Activated CD4-positive, alpha-beta memory T cell treated with anti-CD3 and anti-CD28 coated beads, Interleukin-2, amount 10 ng/mL, durations not matched to agents 7 days and 5 days (primary cell): ENCODE results near the gene PRR11. TPM values are rescaled to one million over a fixed set of nuclear protein-coding genes. Genes with fewer than 3 reads are reported as not detected.

Experiments used
- CTCF ChIA-PET: fragments of 350-600 bp; sonication (Branson Sonifier 250); formaldehyde crosslinking; loops from one replicate; lab custom pipeline; 2021; ENCODE audit warnings: antibody characterized with exemption, inconsistent platforms; lab: Charles Lee
- POLR2A ChIA-PET: fragments of 350-600 bp; sonication (Branson Sonifier 250); formaldehyde crosslinking; loops from one replicate; lab custom pipeline; 2021; ENCODE audit warnings: antibody characterized with exemption; lab: Charles Lee
- DNase-seq: peaks from one replicate; pipeline ENCODE4 v3.0.0-alpha.2; 2020
- H3K27ac Mint-ChIP-seq: one replicate; pipeline ENCODE4 v1.8.0; 2021; ENCODE audit warnings: mild to moderate bottlenecking, mixed read lengths
- H3K27me3 Mint-ChIP-seq: one replicate; pipeline ENCODE4 v1.8.0; 2021; ENCODE audit warnings: mixed read lengths
- H3K36me3 Mint-ChIP-seq: one replicate; pipeline ENCODE4 v1.8.0; 2021; ENCODE audit warnings: low read depth, mixed read lengths
- H3K4me1 Mint-ChIP-seq: one replicate; pipeline ENCODE4 v1.8.0; 2021; ENCODE audit warnings: mixed read lengths
- H3K4me3 Mint-ChIP-seq: one replicate; pipeline ENCODE4 v1.8.0; 2021; ENCODE audit warnings: mild to moderate bottlenecking, mixed read lengths
- H3K9me3 Mint-ChIP-seq: one replicate; pipeline ENCODE4 v1.8.0; 2021; ENCODE audit warnings: mixed read lengths
- total RNA-seq, 2 experiments: library from RNA; stranded (reverse); gene quantifications; one replicate each; pipeline ENCODE4 v1.2.3, GENCODE V29; 2021

The PRR11 gene
- 10 to 100 TPM; 68.2 to 70.6 TPM for total RNA-seq

DNA sequence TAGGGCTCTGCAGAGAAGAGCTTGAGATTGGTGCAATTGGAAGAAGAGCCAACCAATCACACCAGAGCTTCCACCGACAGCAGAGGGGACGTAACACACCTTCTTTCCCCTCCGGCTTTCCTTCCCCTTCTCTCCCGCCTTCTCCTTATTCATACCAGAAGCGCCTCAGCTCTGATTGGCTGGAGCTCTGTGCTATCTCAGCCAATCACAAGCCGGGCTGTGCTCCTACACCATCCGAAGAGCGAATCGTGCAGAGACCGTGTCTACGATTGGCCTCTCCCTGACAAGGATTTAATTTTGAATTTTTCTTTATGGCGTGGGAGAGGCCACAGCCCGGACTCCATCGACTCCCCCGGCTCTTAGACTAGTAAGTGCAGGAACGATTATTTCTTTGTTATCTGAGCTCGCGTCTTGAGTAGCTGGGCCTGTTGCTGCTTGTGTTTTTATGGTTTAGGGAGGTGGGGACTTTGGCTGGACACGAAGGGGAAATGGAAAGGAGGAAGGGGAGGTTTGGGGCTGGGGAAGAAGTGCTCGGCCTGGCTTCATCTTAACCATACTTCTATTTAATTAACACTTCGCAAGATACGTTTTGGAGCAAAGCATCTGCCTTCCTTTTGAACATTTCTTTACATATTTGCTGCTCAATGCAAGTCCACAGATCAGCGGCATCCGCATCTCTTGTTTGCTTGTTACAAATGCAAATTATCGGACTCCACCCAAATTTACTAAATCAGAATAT, at the start of gene PRR11:
TSS of gene PRR11 (plus strand) at position 308 of the 739 bp plus-strand sequence. CDS start 14,007 bp downstream, outside the sequence.
- H3K27ac Mint-ChIP-seq = no peak within 1 kb of the TSS
- H3K36me3 Mint-ChIP-seq = peaks cover 46% of the 10 kb centered on the region
- POLR2A ChIA-PET = interaction anchor here (0.5 to 11.5 kb wide), 31 partner anchors 8 to 1148 kb away, joined by 3 to 134 read pairs (median 4); partner anchors contain the start of genes CLTC, GDPD1, PTRH2 and RAD51C
- no peaks in the 10 kb centered on the region for H3K9me3 Mint-ChIP-seq
- CTCF ChIA-PET = interaction anchor here (1.0 to 1.5 kb wide), 5 partner anchors 8 to 65 kb away, joined by 4 to 8 read pairs (median 7); partner anchors contain the start of genes GDPD1, SMG8 and TRIM37
- DNase-seq = peak; percentile 96
- peaks cover 63% of the 10 kb centered on the region for H3K4me1 Mint-ChIP-seq
- H3K4me3 Mint-ChIP-seq = no peak within 1 kb of the TSS
- H3K27me3 Mint-ChIP-seq = no peaks in the 10 kb centered on the region

DNA sequence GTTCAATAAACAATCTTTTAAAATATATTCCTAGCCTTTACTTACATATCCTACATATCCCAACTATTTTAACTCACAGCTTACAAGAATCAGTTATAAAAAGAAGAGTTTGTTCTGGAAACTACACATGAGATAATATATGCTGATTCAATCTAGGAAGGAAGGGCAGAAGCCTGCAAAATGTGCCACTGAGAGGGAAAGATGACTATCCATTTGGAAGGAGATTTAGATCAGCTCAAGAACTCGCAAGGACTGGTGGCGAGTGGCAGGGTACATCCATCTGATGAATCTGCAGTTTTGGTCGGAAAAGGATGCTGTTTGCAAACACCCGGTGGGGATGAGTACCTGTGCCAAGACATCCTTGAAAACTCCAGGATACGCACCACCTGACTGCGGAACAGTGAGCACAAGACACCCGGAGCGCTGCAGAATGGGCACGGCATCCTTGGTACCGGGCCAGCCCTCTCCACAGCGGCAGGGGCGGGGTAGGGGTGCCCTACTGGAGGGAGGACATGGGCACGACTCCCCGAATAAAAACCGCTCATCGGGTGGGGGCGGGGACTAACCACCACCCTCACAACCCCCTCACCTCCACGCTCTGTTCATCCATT, 49.6 kb upstream of the PRR11 start:
- POLR2A ChIA-PET = interaction anchor here (0.7 to 6.5 kb wide), 18 partner anchors 10 to 768 kb away, joined by 3 to 134 read pairs (median 4); partner anchors contain the start of genes CLTC, PRR11, RAD51C and SKA2
- H3K4me1 Mint-ChIP-seq = peaks cover 61% of the 10 kb centered on the region
- peak overlapping the region; percentile 91 for H3K27ac Mint-ChIP-seq
- CTCF ChIA-PET = interaction anchor here (0.9 to 2.2 kb wide), 5 partner anchors 13 to 474 kb away, joined by 3 to 8 read pairs (median 6); partner anchors contain the start of genes PRR11 and SKA2
- no peaks in the 10 kb centered on the region for H3K9me3 Mint-ChIP-seq
- peak; percentile 77 for DNase-seq
- peak overlapping the region; percentile 98 for H3K4me3 Mint-ChIP-seq
- no peaks in the 10 kb centered on the region for H3K27me3 Mint-ChIP-seq
- peaks cover 44% of the 10 kb centered on the region for H3K36me3 Mint-ChIP-seq

- Mint-ChIP-seq H3K27ac (peak within 1 kb of the TSS; percentile 91), H3K4me1 (peaks cover 61% of the 10 kb centered on the region), H3K27me3 (no peaks in the 10 kb centered on the region), H3K4me3 (peak within 1 kb of the TSS; percentile 98), H3K9me3 (no peaks in the 10 kb centered on the region), H3K36me3 (peaks cover 45% of the 10 kb centered on the region)
- POLR2A ChIA-PET = interaction anchor here (0.9 to 6.5 kb wide), 20 partner anchors 11 to 769 kb away, joined by 3 to 134 read pairs (median 4); partner anchors contain the start of genes CLTC, DHX40, PRR11 and RAD51C
- CTCF ChIA-PET = interaction anchor here (0.7 to 2.2 kb wide), 11 partner anchors 10 to 513 kb away, joined by 3 to 8 read pairs (median 3); partner anchors contain the start of genes CLTC, PRR11 and SKA2
- peak; percentile 99 for DNase-seq
These were observed 48.9 kb upstream of the PRR11 start, which contains the start of gene TRIM37 for GRCh38 chr17:59106463-59107305. Gene TRIM37 (minus strand): TSS chr17:59106880. CDS start chr17:59106461, 419 bp downstream.

- no peak for DNase-seq
- Mint-ChIP-seq H3K36me3 (peaks cover 45% of the 10 kb centered on the region), H3K4me1 (peaks cover 61% of the 10 kb centered on the region), H3K9me3 (no peaks in the 10 kb centered on the region), H3K27me3 (no peaks in the 10 kb centered on the region), H3K27ac (peak overlapping the region; percentile 91), H3K4me3 (peak overlapping the region; percentile 98)
- CTCF ChIA-PET = interaction anchor here (0.8 to 2.2 kb wide), 9 partner anchors 9 to 476 kb away, joined by 3 to 8 read pairs (median 4); partner anchors contain the start of genes PRR11 and SKA2
- POLR2A ChIA-PET = interaction anchor here (0.6 to 6.5 kb wide), 18 partner anchors 10 to 768 kb away, joined by 3 to 134 read pairs (median 4); partner anchors contain the start of genes CLTC, DHX40, PRR11 and RAD51C
These were observed 48.3 kb upstream of the PRR11 start for GRCh38 chr17:59107306-59107670.

DNA sequence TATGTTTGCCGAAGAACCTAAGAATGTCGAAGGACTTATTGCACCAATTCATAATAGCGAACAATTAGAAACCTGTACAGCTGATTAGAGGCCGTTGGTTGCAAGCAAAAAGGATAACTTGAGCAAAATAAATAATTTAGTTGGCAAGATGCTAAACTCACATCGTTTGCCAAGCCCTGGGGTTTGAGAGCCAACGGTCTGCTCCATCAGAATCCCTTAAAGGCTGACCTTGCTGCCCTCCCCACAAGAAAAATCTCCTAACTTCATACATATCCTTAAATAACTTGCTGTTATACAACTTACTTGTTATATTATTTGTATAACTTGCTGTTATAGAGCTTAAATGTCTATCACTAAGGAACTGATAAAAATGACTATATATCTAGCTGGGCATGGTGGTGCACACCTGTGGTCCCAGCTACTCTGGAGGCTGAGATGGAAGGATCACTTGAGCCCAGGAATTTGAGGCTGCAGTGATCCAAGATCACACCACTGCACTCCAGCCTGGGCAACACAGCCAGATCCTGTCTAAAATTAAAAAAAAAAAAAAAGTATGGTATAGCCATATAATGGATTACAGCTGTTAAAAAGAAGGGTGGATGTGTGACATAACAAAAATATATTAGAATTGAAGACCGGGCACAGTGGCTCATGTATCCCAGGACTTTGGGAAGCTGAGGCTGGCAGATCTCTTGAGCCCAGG, 47.0 kb upstream of the PRR11 start:
- peak overlapping the region; percentile 27 for H3K4me3 Mint-ChIP-seq
- no peaks in the 10 kb centered on the region for H3K9me3 Mint-ChIP-seq
- H3K36me3 Mint-ChIP-seq = peaks cover 42% of the 10 kb centered on the region
- H3K4me1 Mint-ChIP-seq = peaks cover 58% of the 10 kb centered on the region
- CTCF ChIA-PET = no interaction called here
- no peak for DNase-seq
- H3K27ac Mint-ChIP-seq = no peak overlapping the region
- H3K27me3 Mint-ChIP-seq = no peaks in the 10 kb centered on the region
- POLR2A ChIA-PET = interaction anchor here (1.1 to 6.5 kb wide), 3 partner anchors 9 to 46 kb away, joined by 3 to 134 read pairs (median 23); partner anchors contain the start of genes PRR11 and SKA2

DNA sequence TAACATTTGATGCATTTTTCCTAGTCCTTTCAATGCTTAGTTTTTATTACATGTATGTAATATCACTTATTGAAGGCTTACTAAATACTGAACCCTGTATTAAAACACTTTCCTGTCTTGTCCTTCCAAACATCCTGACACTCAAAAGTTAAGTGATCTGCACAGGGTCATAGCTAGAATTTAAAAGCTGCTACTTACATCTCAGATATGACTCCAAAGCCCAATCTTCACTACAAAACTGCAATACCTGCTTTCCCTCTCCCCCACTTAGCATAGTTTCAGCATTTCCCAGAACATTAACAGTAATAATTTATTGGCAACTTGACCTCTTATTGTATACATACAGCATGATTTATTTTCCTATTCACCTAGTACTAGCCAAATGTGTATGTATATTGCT, 44.6 kb upstream of the PRR11 start:
- H3K36me3 Mint-ChIP-seq = peaks cover 49% of the 10 kb centered on the region
- H3K27ac Mint-ChIP-seq = no peak overlapping the region
- no peaks in the 10 kb centered on the region for H3K27me3 Mint-ChIP-seq
- H3K4me1 Mint-ChIP-seq = peaks cover 38% of the 10 kb centered on the region
- no peak overlapping the region for H3K4me3 Mint-ChIP-seq
- ChIA-PET POLR2A (interaction anchor here (1.3 kb wide), 1 partner anchor 479 kb away, joined by 5 read pairs; no protein-coding TSS in a partner anchor), CTCF (interaction anchor here (1.1 to 1.6 kb wide), 2 partner anchors 40 to 576 kb away, joined by 3 to 4 read pairs; no protein-coding TSS in a partner anchor)
- H3K9me3 Mint-ChIP-seq = no peaks in the 10 kb centered on the region
- DNase-seq = no peak

GRCh38 chr17:59111539-59111938, 44.0 kb upstream of the PRR11 start:
- Mint-ChIP-seq H3K27me3 (no peaks in the 10 kb centered on the region), H3K27ac (no peak overlapping the region), H3K4me1 (peaks cover 37% of the 10 kb centered on the region), H3K9me3 (no peaks in the 10 kb centered on the region), H3K4me3 (no peak overlapping the region), H3K36me3 (peaks cover 51% of the 10 kb centered on the region)
- ChIA-PET POLR2A (no interaction called here), CTCF (interaction anchor here (1.1 to 1.6 kb wide), 2 partner anchors 40 to 577 kb away, joined by 3 to 4 read pairs; no protein-coding TSS in a partner anchor)
- no peak for DNase-seq

DNA sequence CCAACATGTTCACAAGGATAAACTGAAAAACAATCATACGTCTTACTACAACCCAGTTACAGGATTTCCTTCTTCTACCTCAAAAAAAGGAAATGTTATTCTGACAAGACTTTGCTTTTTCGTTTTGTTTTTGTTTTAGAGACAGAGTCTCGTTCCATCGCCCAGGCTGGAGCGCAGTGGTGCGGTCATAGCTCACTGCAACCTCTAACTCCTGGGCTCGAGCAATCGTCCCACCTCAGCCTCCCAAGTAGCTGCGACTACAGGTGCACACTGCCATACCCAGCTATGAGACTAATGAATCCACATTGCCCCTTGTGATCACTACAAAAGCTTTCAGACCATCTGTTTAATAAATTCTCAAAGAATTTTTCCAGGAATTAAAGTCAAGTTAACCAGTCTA, 40.1 kb upstream of the PRR11 start:
- DNase-seq = no peak
- Mint-ChIP-seq H3K4me1 (peaks cover 12% of the 10 kb centered on the region), H3K4me3 (no peak overlapping the region), H3K27me3 (no peaks in the 10 kb centered on the region), H3K27ac (no peak overlapping the region), H3K36me3 (peaks cover 51% of the 10 kb centered on the region), H3K9me3 (no peaks in the 10 kb centered on the region)
- ChIA-PET POLR2A (no interaction called here), CTCF (no interaction called here)

DNA sequence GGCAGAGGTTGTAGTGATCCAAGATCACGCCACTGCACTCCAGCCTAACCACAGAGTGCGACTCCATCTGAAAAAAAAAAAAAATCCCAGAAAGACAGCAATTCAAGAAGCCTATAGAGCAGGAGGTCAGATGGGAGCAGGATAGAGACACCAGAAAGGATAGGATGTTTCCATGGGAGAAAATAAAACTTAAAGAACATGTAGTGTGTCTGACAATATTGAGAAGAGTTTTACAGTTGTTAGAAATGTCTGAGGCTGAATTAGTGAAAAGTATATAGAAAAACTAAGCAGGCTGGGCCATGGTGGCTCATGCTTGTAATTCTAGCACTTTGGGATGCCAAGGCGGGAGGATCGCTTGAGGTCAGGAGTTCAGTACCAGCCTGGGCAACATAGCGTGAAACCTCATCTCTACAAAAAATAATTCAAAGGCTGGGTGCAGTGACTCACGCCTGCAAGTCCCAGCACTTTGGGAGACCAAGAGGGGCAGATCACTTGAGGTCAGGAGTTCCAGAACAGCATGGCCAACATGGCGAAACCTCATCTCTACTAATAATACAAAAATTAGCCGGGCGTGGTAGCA, 33.6 kb upstream of the PRR11 start:
- no peak overlapping the region for H3K27ac Mint-ChIP-seq
- no peak for DNase-seq
- peaks cover 9% of the 10 kb centered on the region for H3K4me1 Mint-ChIP-seq
- no peak overlapping the region for H3K4me3 Mint-ChIP-seq
- H3K27me3 Mint-ChIP-seq = no peaks in the 10 kb centered on the region
- H3K9me3 Mint-ChIP-seq = no peaks in the 10 kb centered on the region
- H3K36me3 Mint-ChIP-seq = peaks cover 50% of the 10 kb centered on the region
- POLR2A ChIA-PET = no interaction called here
- CTCF ChIA-PET = no interaction called here

DNA sequence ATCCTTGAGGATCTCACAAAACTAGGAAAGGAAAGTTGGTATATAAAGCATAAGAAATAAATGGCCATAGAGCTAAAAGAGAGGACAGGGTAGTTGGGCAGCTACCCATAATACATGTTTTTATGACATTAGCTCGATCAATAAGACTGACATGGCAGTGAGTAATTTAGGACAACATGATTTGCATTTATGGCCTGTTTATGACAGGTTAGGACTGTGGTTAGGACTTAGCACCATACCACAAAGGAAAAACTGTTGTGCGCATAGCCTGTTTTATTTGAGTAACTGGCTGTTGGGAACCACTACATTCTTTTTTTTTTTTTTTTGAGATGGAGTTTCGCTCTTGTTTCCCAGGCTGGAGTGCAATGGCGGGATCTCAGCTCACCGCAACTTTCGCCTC, 30.9 kb upstream of the PRR11 start:
- Mint-ChIP-seq H3K27me3 (no peaks in the 10 kb centered on the region), H3K36me3 (peaks cover 52% of the 10 kb centered on the region), H3K4me3 (no peak overlapping the region), H3K9me3 (no peaks in the 10 kb centered on the region), H3K27ac (no peak overlapping the region), H3K4me1 (peaks cover 11% of the 10 kb centered on the region)
- no peak for DNase-seq
- POLR2A ChIA-PET = interaction anchor here (0.7 to 0.8 kb wide), 2 partner anchors 729 to 956 kb away, joined by 3 to 5 read pairs; no protein-coding TSS in a partner anchor
- CTCF ChIA-PET = interaction anchor here (0.5 to 0.7 kb wide), 2 partner anchors 17 to 27 kb away, joined by 4 to 7 read pairs; no protein-coding TSS in a partner anchor

- H3K27me3 Mint-ChIP-seq = no peaks in the 10 kb centered on the region
- ChIA-PET CTCF (no interaction called here), POLR2A (no interaction called here)
- H3K9me3 Mint-ChIP-seq = no peaks in the 10 kb centered on the region
- peaks cover 12% of the 10 kb centered on the region for H3K4me1 Mint-ChIP-seq
- H3K4me3 Mint-ChIP-seq = no peak overlapping the region
- no peak overlapping the region for H3K27ac Mint-ChIP-seq
- DNase-seq = no peak
- peaks cover 42% of the 10 kb centered on the region for H3K36me3 Mint-ChIP-seq
These were observed 28.6 kb upstream of the PRR11 start for GRCh38 chr17:59126809-59127417.
